H7 (cell line): ENCODE data around the gene SUPT3H. TPM values are rescaled to one million over a fixed set of nuclear protein-coding genes. Genes with fewer than 3 reads are reported as not detected.

ENCODE experiments used
- DNase-seq: peaks from one replicate; pipeline ENCODE4 v3.0.0; 2012
- H3K27me3 ChIP-seq: 2 replicates; pipeline ENCODE4 v1.6.0; 2011; ENCODE audit warnings: mild to moderate bottlenecking, low read length; ENCODE audit not compliant: control insufficient read depth, insufficient read depth
- H3K36me3 ChIP-seq: replicated peaks from 2 replicates; pipeline ENCODE4 v1.5.1; 2011; ENCODE audit warnings: low read length; ENCODE audit not compliant: control insufficient read depth, insufficient read depth
- H3K4me3 ChIP-seq: 2 replicates; pipeline ENCODE4 v1.5.1; 2011; ENCODE audit warnings: low read depth, mild to moderate bottlenecking, control low read depth, low read length, moderate library complexity; ENCODE audit not compliant: insufficient read depth
- total RNA-seq: library from RNA; depleted of rRNA; stranded (reverse); fragments of >200 nt; shearing (Covaris generic); gene quantifications from 2 replicates; pipeline ENCODE4 v1.2.3, GENCODE V29; 2014

SUPT3H gene
- total RNA-seq, 1 experiment from 2014 or later, result 13.3 TPM

GRCh38 chr6:45132658-45133294 lies 245.0 kb downstream of the SUPT3H start:
- no peak for DNase-seq
- H3K27me3 ChIP-seq, result no peaks in the 10 kb centered on the region
- H3K4me3 ChIP-seq, result no peak overlapping the region
- no peaks in the 10 kb centered on the region for H3K36me3 ChIP-seq

DNA sequence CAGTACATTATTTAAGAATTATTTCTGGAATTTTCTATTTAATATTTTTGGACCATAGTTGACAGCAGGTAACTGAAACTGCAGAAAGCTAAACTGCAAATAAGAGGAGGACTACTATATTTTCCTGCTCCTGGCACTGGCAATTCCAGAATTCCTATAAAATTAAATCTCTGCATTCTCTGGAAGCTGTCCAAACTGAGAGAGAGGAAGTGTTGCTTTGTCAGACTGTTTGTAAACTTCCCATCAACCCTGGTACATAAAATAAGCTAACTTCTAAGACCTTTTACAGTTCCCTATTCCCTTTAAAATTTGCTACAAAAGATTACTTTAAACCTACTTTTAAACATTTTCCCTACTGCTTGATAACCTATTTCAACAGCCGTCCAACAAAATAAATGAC lies 245.7 kb downstream of the SUPT3H start:
- H3K27me3 ChIP-seq, result no peaks in the 10 kb centered on the region
- H3K36me3 ChIP-seq, result no peaks in the 10 kb centered on the region
- no peak overlapping the region for H3K4me3 ChIP-seq
- DNase-seq, result no peak

- no peaks in the 10 kb centered on the region for H3K36me3 ChIP-seq
- no peak overlapping the region for H3K4me3 ChIP-seq
- no peaks in the 10 kb centered on the region for H3K27me3 ChIP-seq
- no peak for DNase-seq
Observed at GRCh38 chr6:45129051-45129450, 248.7 kb downstream of the SUPT3H start.

GRCh38 chr6:45127185-45127584 lies 250.5 kb downstream of the SUPT3H start:
- no peaks in the 10 kb centered on the region for H3K27me3 ChIP-seq
- DNase-seq, result no peak
- H3K36me3 ChIP-seq, result no peaks in the 10 kb centered on the region
- H3K4me3 ChIP-seq, result no peak overlapping the region

- DNase-seq, result no peak
- H3K4me3 ChIP-seq, result no peak overlapping the region
- H3K27me3 ChIP-seq, result no peaks in the 10 kb centered on the region
- no peaks in the 10 kb centered on the region for H3K36me3 ChIP-seq
Observed at GRCh38 chr6:45126033-45126432, 251.7 kb downstream of the SUPT3H start.

GRCh38 chr6:45123023-45123422 lies 254.7 kb downstream of the SUPT3H start:
- no peak for DNase-seq
- Histone ChIP-seq H3K4me3 (no peak overlapping the region), H3K36me3 (no peaks in the 10 kb centered on the region), H3K27me3 (no peaks in the 10 kb centered on the region)

- Histone ChIP-seq H3K36me3 (no peaks in the 10 kb centered on the region), H3K4me3 (no peak overlapping the region), H3K27me3 (no peaks in the 10 kb centered on the region)
- no peak for DNase-seq
Observed at GRCh38 chr6:45118754-45119153, 259.0 kb downstream of the SUPT3H start.

GRCh38 chr6:45116714-45117410 lies 260.9 kb downstream of the SUPT3H start:
- no peak for DNase-seq
- H3K36me3 ChIP-seq, result no peaks in the 10 kb centered on the region
- no peak overlapping the region for H3K4me3 ChIP-seq
- H3K27me3 ChIP-seq, result no peaks in the 10 kb centered on the region

GRCh38 chr6:45115696-45116095 lies 262.0 kb downstream of the SUPT3H start:
- no peak for DNase-seq
- Histone ChIP-seq H3K27me3 (no peaks in the 10 kb centered on the region), H3K4me3 (no peak overlapping the region), H3K36me3 (no peaks in the 10 kb centered on the region)

- H3K27me3 ChIP-seq, result no peaks in the 10 kb centered on the region
- no peak overlapping the region for H3K4me3 ChIP-seq
- DNase-seq, result no peak
- no peaks in the 10 kb centered on the region for H3K36me3 ChIP-seq
Observed at GRCh38 chr6:45112711-45113110, 265.0 kb downstream of the SUPT3H start.

GRCh38 chr6:45109551-45109950 lies 268.2 kb downstream of the SUPT3H start:
- no peaks in the 10 kb centered on the region for H3K36me3 ChIP-seq
- H3K4me3 ChIP-seq, result no peak overlapping the region
- no peak for DNase-seq
- no peaks in the 10 kb centered on the region for H3K27me3 ChIP-seq

DNA sequence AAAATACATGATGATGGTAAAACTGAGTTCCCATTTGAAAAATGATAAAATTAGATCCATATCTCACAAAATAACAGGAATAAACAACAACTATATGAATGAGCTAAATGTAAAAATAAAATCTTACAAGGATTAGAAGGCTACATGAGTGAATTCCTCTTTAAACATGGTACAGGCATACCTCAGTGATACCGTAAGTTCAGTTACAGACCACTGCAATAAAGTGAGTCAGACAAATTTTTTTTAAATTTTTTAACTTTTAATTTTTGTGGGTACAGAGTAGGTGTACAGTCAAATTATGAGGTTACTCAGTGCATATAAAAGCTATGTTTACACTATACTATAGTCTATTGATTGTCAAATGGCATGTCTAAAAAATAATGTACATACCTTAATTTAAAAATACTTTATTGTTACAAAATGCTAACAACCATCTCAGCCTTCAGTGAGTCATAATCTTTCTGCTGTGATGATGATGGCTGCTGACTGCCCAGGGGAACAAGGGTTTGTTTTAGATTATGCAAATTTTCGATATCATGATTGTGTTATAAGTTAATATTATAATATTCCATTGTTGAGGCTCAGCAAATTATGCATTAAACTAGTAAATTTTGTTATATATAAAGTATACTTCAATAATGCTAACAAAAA lies 272.4 kb downstream of the SUPT3H start:
- Histone ChIP-seq H3K36me3 (no peaks in the 10 kb centered on the region), H3K4me3 (no peak overlapping the region), H3K27me3 (no peaks in the 10 kb centered on the region)
- no peak for DNase-seq

DNA sequence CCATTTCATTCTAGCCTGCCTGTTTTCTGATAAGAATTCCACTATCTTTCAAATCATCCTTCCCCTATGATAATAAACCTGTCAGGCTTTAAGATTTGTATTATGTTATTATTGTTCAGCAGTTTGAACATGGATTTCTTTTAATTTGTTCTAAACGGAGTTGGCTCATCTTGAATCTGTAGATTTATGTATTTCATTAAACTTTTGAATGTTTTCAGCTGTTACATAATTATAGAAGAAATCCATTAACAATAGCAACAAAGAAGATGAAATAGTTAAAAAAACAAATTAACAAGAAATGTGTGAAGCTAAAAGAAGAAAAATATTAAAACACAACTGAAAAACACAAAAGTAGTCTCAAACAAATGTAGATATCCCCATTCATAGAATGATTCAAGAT lies 273.3 kb downstream of the SUPT3H start:
- Histone ChIP-seq H3K36me3 (no peaks in the 10 kb centered on the region), H3K27me3 (no peaks in the 10 kb centered on the region), H3K4me3 (no peak overlapping the region)
- no peak for DNase-seq

DNA sequence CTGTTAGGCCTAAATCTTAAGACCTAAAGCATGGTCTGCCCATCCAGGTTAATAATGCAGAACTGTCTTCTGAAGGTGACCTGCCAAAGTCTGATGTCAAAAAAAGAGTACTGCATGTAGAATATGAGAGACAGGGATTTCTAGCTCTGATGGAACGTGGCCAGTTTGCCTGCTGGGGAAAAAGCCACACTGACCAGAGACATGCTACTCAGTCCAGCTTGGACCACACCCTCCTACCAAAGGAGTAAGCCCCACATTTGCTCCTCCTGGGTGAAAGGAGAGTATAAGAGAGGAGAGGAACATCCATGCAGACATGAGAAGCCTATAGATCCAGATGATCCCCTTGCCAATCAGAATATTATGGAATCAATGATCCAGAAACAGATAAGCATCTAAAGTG lies 279.5 kb downstream of the SUPT3H start:
- Histone ChIP-seq H3K27me3 (no peaks in the 10 kb centered on the region), H3K4me3 (no peak overlapping the region), H3K36me3 (no peaks in the 10 kb centered on the region)
- DNase-seq, result no peak

GRCh38 chr6:45094831-45095230 lies 282.9 kb downstream of the SUPT3H start:
- no peak for DNase-seq
- Histone ChIP-seq H3K4me3 (no peak overlapping the region), H3K27me3 (no peaks in the 10 kb centered on the region), H3K36me3 (no peaks in the 10 kb centered on the region)
